K562 (cell line): ENCODE measurements around the gene BCAN. TPM values are rescaled to one million over a fixed set of nuclear protein-coding genes. Genes with fewer than 3 reads are reported as not detected.

ENCODE experiments used
- ATF7 ChIP-seq: fragments of 450-650 bp; IDR thresholded peaks from 2 replicates; pipeline ENCODE4 v1.7.1; 2014; ENCODE audit warnings: mild to moderate bottlenecking, moderate library complexity
- EHMT2 ChIP-seq: fragments of 450-650 bp; IDR thresholded peaks from 2 replicates; pipeline ENCODE4 v1.6.1; 2018; ENCODE audit warnings: antibody characterized with exemption
- FOXA1 ChIP-seq: fragments of 450-650 bp; IDR thresholded peaks from 2 replicates; pipeline ENCODE4 v1.6.1; 2016; ENCODE audit warnings: mild to moderate bottlenecking, borderline replicate concordance
- FOXM1 ChIP-seq, 2 experiments: fragments of 450-650 bp in 1 of 2; sonication (generic) in 1 of 2; formaldehyde crosslinking in 1 of 2; IDR thresholded peaks; 2 replicates each; pipeline versions ENCODE4 v1.6.1 to v1.9.0; 2017 to 2022; ENCODE audit warnings: low read depth in 2 of 2, mild to moderate bottlenecking in 2 of 2, missing genetic modification reagents in 1 of 2, moderate library complexity in 1 of 2
- NFIC ChIP-seq: fragments of 450-650 bp; IDR thresholded peaks from 2 replicates; pipeline ENCODE4 v1.6.1; 2017; ENCODE audit warnings: mild to moderate bottlenecking, inconsistent platforms
- NUFIP1 ChIP-seq: fragments of 450-650 bp; IDR thresholded peaks from 2 replicates; pipeline ENCODE4 v1.6.1; 2018; ENCODE audit not compliant: partially characterized antibody
- POLR3A ChIP-seq: IDR thresholded peaks from 2 replicates; pipeline ENCODE4 v1.6.1; 2011; ENCODE audit warnings: borderline replicate concordance, mild to moderate bottlenecking, moderate library complexity; ENCODE audit not compliant: insufficient read length, insufficient read depth; ENCODE audit errors: extremely low read depth
- RBM34 ChIP-seq: fragments of 200-400 bp; formaldehyde crosslinking; IDR thresholded peaks from 2 replicates; pipeline ENCODE4 v1.6.1; 2018; ENCODE audit warnings: low read length, borderline replicate concordance; ENCODE audit not compliant: insufficient read depth
- YY1 ChIP-seq, 3 experiments: IDR thresholded peaks; 2 replicates each; pipeline ENCODE4 v1.6.1; 2011; ENCODE audit warnings: low read length in 2 of 3, mild to moderate bottlenecking in 2 of 3, moderate library complexity in 2 of 3, borderline replicate concordance in 1 of 3, control low read depth in 1 of 3, low read depth in 1 of 3; ENCODE audit not compliant: insufficient read depth in 3 of 3, insufficient replicate concordance in 2 of 3, control insufficient read depth in 1 of 3, insufficient read length in 1 of 3; ENCODE audit errors: extremely low read depth in 1 of 3
- ZNF124 ChIP-seq: sonication (generic); formaldehyde crosslinking; IDR thresholded peaks from 2 replicates; pipeline ENCODE4 v1.8.1; 2022; ENCODE audit warnings: missing genetic modification reagents
- ZNF586 ChIP-seq: fragments of 450-650 bp; formaldehyde crosslinking; conservative IDR thresholded peaks from 2 replicates; pipeline ENCODE4 v1.4.0; 2020; ENCODE audit warnings: mild to moderate bottlenecking, moderate library complexity
- ZNF77 ChIP-seq: fragments of 250-450 bp; sonication (Bioruptor Pico); IDR thresholded peaks from 2 replicates; pipeline ENCODE4 v1.5.0; 2020
- polyA plus RNA-seq, 8 experiments: library from polyadenylated mRNA; depleted of rRNA in 4 of 8; stranded (reverse) in 5 of 8; unstranded in 3 of 8; fragments of >200 nt; fragmentation: Nextera tagmentation in 2 of 8; fragmentation: Illumina TruSeq in 1 of 8; extraction: Ambion mirVana in 2 of 8; extraction: Trizol in 1 of 8; gene quantifications; 2 replicates each; pipeline versions ENCODE4 v1.2.1 to v1.2.3, GENCODE V29; 2011 to 2014; ENCODE audit warnings: inconsistent platforms in 1 of 8, missing spikeins in 1 of 8
- total RNA-seq, 7 experiments: library from RNA; depleted of rRNA in 6 of 7; stranded (reverse); fragments of >200 nt in 6 of 7; fragmentation: Illumina TruSeq in 2 of 7; extraction: Trizol in 2 of 7; gene quantifications; 2 replicates each; pipeline versions ENCODE4 v1.2.1 to v1.2.3, GENCODE V29; 2011 to 2021; ENCODE audit warnings: low replicate concordance in 1 of 7
- TF ChIP-seq, protein P1 (sequence below): IDR thresholded peaks from 2 replicates; pipeline ENCODE4 v1.6.1; 2016; ENCODE audit warnings: missing genetic modification characterization, missing compliant biosample characterization
- TF ChIP-seq, protein P2 (sequence below), 2 experiments: fragments of 450-650 bp; formaldehyde crosslinking in 1 of 2; IDR thresholded peaks; 2 replicates each; pipeline versions ENCODE4 v1.4.0 to v1.6.1; 2014 to 2020; ENCODE audit warnings: mild to moderate bottlenecking in 2 of 2, borderline replicate concordance in 1 of 2, low read depth in 1 of 2
- TF ChIP-seq, protein P3 (sequence below): IDR thresholded peaks from 2 replicates; pipeline ENCODE4 v1.6.1; 2011; ENCODE audit warnings: borderline replicate concordance, low read depth, mild to moderate bottlenecking, moderate library complexity, low read length; ENCODE audit not compliant: insufficient read depth, poor library complexity, severe bottlenecking

The BCAN gene
- total and polyA plus RNA-seq, 9 of the 15 experiments (the other 6 are each of a cell fraction or from before 2014, with no cell fraction given): 0.04 to 0.33 (median 0.14) TPM; not detected in 5

DNA sequence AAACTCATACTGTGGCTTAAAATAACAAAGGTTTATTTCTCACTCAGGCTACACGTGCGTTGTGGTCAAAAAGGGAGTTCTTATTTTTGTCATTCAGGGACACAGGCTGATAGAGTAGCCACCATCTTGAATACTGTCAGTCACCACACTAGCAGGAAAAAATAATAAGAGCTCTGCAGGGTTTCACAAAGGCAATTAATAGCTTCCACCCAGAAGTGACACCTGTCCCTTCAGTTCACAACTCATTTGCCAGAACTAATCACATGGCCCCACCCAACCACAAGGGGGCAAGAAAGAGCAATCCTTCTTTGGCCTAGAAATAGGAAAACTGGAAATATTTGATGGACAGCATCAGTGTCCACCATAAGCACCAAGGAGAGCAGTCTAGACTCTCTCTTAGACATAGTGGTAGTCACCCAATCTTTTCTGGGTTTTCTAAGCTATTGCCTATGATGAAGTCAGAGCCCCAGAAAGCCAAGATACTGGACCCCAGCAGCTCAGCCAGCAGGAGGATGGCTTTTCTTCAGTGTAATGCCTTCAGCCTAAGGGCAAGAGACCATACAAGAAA is 14.5 kb upstream of the BCAN start (continued):
- TF ChIP-seq EHMT2: peak; percentile 79; the same call in 1 of the 2 replicates
- TF ChIP-seq YY1 (IDR thresholded peaks at IDR 0.05; ENCODE audit: borderline replicate concordance in 1 of 3, control insufficient read depth in 1 of 3, extremely low read depth in 1 of 3, insufficient read depth in 3 of 3, insufficient read length in 1 of 3, insufficient replicate concordance in 2 of 3, low read depth in 1 of 3, low read length in 2 of 3): peak in 1 of 3 experiments; percentile 9
- TF ChIP-seq, protein P1, sequence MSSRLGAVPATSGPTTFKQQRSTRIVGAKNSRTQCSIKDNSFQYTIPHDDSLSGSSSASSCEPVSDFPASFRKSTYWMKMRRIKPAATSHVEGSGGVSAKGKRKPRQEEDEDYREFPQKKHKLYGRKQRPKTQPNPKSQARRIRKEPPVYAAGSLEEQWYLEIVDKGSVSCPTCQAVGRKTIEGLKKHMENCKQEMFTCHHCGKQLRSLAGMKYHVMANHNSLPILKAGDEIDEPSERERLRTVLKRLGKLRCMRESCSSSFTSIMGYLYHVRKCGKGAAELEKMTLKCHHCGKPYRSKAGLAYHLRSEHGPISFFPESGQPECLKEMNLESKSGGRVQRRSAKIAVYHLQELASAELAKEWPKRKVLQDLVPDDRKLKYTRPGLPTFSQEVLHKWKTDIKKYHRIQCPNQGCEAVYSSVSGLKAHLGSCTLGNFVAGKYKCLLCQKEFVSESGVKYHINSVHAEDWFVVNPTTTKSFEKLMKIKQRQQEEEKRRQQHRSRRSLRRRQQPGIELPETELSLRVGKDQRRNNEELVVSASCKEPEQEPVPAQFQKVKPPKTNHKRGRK (tag): no peak
- TF ChIP-seq RBM34: no peak
- no peak for TF ChIP-seq POLR3A
- no peak for TF ChIP-seq FOXA1
- no peak for TF ChIP-seq ATF7
- TF ChIP-seq ZNF77 (CRISPR knock-in tag): no peak
- no peak for TF ChIP-seq FOXM1 (IDR thresholded peaks at IDR 0.05; ENCODE audit: low read depth)
- TF ChIP-seq FOXM1 (CRISPR knock-in tag; IDR thresholded peaks at IDR 0.05; ENCODE audit: low read depth): no peak
- TF ChIP-seq NUFIP1: no peak
- no peak for TF ChIP-seq ZNF586 (CRISPR knock-in tag)
- TF ChIP-seq, protein P2, sequence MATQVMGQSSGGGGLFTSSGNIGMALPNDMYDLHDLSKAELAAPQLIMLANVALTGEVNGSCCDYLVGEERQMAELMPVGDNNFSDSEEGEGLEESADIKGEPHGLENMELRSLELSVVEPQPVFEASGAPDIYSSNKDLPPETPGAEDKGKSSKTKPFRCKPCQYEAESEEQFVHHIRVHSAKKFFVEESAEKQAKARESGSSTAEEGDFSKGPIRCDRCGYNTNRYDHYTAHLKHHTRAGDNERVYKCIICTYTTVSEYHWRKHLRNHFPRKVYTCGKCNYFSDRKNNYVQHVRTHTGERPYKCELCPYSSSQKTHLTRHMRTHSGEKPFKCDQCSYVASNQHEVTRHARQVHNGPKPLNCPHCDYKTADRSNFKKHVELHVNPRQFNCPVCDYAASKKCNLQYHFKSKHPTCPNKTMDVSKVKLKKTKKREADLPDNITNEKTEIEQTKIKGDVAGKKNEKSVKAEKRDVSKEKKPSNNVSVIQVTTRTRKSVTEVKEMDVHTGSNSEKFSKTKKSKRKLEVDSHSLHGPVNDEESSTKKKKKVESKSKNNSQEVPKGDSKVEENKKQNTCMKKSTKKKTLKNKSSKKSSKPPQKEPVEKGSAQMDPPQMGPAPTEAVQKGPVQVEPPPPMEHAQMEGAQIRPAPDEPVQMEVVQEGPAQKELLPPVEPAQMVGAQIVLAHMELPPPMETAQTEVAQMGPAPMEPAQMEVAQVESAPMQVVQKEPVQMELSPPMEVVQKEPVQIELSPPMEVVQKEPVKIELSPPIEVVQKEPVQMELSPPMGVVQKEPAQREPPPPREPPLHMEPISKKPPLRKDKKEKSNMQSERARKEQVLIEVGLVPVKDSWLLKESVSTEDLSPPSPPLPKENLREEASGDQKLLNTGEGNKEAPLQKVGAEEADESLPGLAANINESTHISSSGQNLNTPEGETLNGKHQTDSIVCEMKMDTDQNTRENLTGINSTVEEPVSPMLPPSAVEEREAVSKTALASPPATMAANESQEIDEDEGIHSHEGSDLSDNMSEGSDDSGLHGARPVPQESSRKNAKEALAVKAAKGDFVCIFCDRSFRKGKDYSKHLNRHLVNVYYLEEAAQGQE (IDR thresholded peaks at IDR 0.05; ENCODE audit: borderline replicate concordance): peak; percentile 93
- TF ChIP-seq, protein P2 (CRISPR knock-in tag; IDR thresholded peaks at IDR 0.05; ENCODE audit: low read depth): no peak
- TF ChIP-seq ZNF124 (CRISPR knock-in tag): no peak
- TF ChIP-seq NFIC: no peak
- TF ChIP-seq, protein P3, sequence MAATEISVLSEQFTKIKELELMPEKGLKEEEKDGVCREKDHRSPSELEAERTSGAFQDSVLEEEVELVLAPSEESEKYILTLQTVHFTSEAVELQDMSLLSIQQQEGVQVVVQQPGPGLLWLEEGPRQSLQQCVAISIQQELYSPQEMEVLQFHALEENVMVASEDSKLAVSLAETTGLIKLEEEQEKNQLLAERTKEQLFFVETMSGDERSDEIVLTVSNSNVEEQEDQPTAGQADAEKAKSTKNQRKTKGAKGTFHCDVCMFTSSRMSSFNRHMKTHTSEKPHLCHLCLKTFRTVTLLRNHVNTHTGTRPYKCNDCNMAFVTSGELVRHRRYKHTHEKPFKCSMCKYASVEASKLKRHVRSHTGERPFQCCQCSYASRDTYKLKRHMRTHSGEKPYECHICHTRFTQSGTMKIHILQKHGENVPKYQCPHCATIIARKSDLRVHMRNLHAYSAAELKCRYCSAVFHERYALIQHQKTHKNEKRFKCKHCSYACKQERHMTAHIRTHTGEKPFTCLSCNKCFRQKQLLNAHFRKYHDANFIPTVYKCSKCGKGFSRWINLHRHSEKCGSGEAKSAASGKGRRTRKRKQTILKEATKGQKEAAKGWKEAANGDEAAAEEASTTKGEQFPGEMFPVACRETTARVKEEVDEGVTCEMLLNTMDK: peak; percentile 26
